HCT116 (cell line): ENCODE measurements around the gene WWOX. TPM values are rescaled to one million over a fixed set of nuclear protein-coding genes. Genes with fewer than 3 reads are reported as not detected.

Source experiments
- ATAC-seq: fragments of 200-7000 bp; cut with Tn5 transposase; 2 replicates; pipeline ENCODE4 v1.9.1; 2020; ENCODE audit warnings: mild to moderate bottlenecking, moderate library complexity
- BruUV-seq: library from RNA; stranded (reverse); fragments of 400-500 nt; replicated peaks from 2 replicates; lab custom pipeline; 2021; lab: Mats Ljungman, UMichigan
- CTCF ChIA-PET: fragments of 300-600 bp; sonication (Branson Sonifier 250); formaldehyde crosslinking; loops from one replicate; lab custom pipeline; 2021; ENCODE audit warnings: antibody characterized with exemption; lab: Charles Lee
- POLR2A ChIA-PET: fragments of 300-600, 350-600 bp; sonication (Branson Sonifier 250); formaldehyde crosslinking; loops from one replicate; lab custom pipeline; 2021; ENCODE audit warnings: antibody characterized with exemption; lab: Charles Lee
- RAD21 ChIA-PET, 2 experiments: fragments of 300-600 bp; sonication (Branson Sonifier 250); formaldehyde crosslinking; loops; one replicate each; lab custom pipeline; 2023; ENCODE audit warnings: low total read pairs in 2 of 2; ENCODE audit not compliant: uncharacterized antibody in 2 of 2, unreplicated experiment in 2 of 2, low non-redundant PET in 1 of 2; lab: Charles Lee
- DNase-seq: peaks from one replicate; pipeline ENCODE4 v3.0.0-alpha.2; 2010; ENCODE audit warnings: low read depth, low spot score
- H2AFZ ChIP-seq: fragments of 200-600 bp; shearing (Covaris generic), sonication (generic); 2 replicates; pipeline ENCODE4 v1.6.1; 2017; ENCODE audit warnings: low read depth, mixed run types, mixed read lengths, antibody characterized with exemption, low read length; ENCODE audit not compliant: poor library complexity, severe bottlenecking
- H3K27ac ChIP-seq: 2 replicates; pipeline ENCODE4 v1.5.1; 2012; ENCODE audit warnings: low read depth, low read length
- H3K27me3 ChIP-seq: fragments of 200-600 bp; sonication (generic); 2 replicates; pipeline ENCODE4 v1.6.1; 2016; ENCODE audit warnings: mixed run types, low read length, mixed read lengths; ENCODE audit not compliant: insufficient read depth
- H3K36me3 ChIP-seq, 2 experiments: fragments of 200-500 bp in 1 of 2; fragments of 200-600 bp in 1 of 2; sonication (Bioruptor generic) in 1 of 2; sonication (generic) in 1 of 2; 2 replicates each; pipeline versions ENCODE4 v1.5.1 to v1.6.1; 2014 to 2016; ENCODE audit warnings: low read length in 2 of 2, inconsistent platforms in 1 of 2, mixed read lengths in 1 of 2, mixed run types in 1 of 2; ENCODE audit not compliant: insufficient read depth in 2 of 2, control insufficient read depth in 1 of 2
- H3K4me1 ChIP-seq, 2 experiments: fragments of 200-600 bp in 1 of 2; sonication (generic) in 1 of 2; 2 replicates each; pipeline versions ENCODE4 v1.5.1 to v1.6.1; 2012 to 2017; ENCODE audit warnings: low read length in 2 of 2, inconsistent platforms in 1 of 2, mild to moderate bottlenecking in 1 of 2, mixed read lengths in 1 of 2, mixed run types in 1 of 2, moderate library complexity in 1 of 2; ENCODE audit not compliant: insufficient read depth in 2 of 2, control insufficient read depth in 1 of 2
- H3K4me2 ChIP-seq: fragments of 200-600 bp; sonication (generic); 2 replicates; pipeline ENCODE4 v1.6.1; 2017; ENCODE audit warnings: mixed run types, low read length, mixed read lengths
- H3K4me3 ChIP-seq, 2 experiments: fragments of 200-600 bp in 1 of 2; sonication (generic) in 1 of 2; replicated peaks in 1 of 2; 2 replicates each; pipeline ENCODE4 v1.5.1; 2011 to 2016; ENCODE audit warnings: low read length in 2 of 2, control low read depth in 1 of 2, low read depth in 1 of 2, mild to moderate bottlenecking in 1 of 2, mixed read lengths in 1 of 2, mixed run types in 1 of 2
- H3K79me2 ChIP-seq: fragments of 200-600 bp; sonication (generic); 2 replicates; pipeline ENCODE4 v1.6.1; 2017; ENCODE audit warnings: mild to moderate bottlenecking, mixed run types, low read length, moderate library complexity, mixed read lengths; ENCODE audit not compliant: insufficient read depth
- H3K9ac ChIP-seq: fragments of 200-600 bp; sonication (generic); 2 replicates; pipeline ENCODE4 v1.6.1; 2016; ENCODE audit warnings: low read length, mixed read lengths
- H3K9me2 ChIP-seq: fragments of 200-600 bp; sonication (generic), shearing (Covaris generic); 2 replicates; pipeline ENCODE4 v1.6.1; 2017; ENCODE audit warnings: mixed run types, mild to moderate bottlenecking, moderate library complexity; ENCODE audit not compliant: insufficient read depth
- H3K9me3 ChIP-seq, 2 experiments: fragments of 200-500 bp in 1 of 2; fragments of 200-600 bp in 1 of 2; sonication (Bioruptor generic) in 1 of 2; sonication (generic) in 1 of 2; 2 replicates each; pipeline ENCODE4 v1.6.1; 2014 to 2017; ENCODE audit warnings: low read length in 2 of 2, mixed read lengths in 2 of 2, inconsistent platforms in 1 of 2, low read depth in 1 of 2, mild to moderate bottlenecking in 1 of 2, mixed run types in 1 of 2, moderate library complexity in 1 of 2; ENCODE audit not compliant: control insufficient read depth in 1 of 2, insufficient read depth in 1 of 2
- H4K20me1 ChIP-seq: fragments of 200-600 bp; sonication (generic), shearing (Covaris generic); 2 replicates; pipeline ENCODE4 v1.6.1; 2017; ENCODE audit warnings: mixed run types, mild to moderate bottlenecking, moderate library complexity; ENCODE audit not compliant: insufficient read depth
- ATF3 ChIP-seq: IDR thresholded peaks from 2 replicates; pipeline ENCODE4 v1.6.1; 2012
- CBX3 ChIP-seq: IDR thresholded peaks from 2 replicates; pipeline ENCODE4 v1.6.1; 2012; ENCODE audit warnings: low read depth
- CEBPB ChIP-seq: IDR thresholded peaks from 2 replicates; pipeline ENCODE4 v1.6.1; 2012; ENCODE audit warnings: low read depth
- EGR1 ChIP-seq: IDR thresholded peaks from 2 replicates; pipeline ENCODE4 v1.6.1; 2012; ENCODE audit warnings: low read depth
- EZH2 ChIP-seq: fragments of 200-600 bp; sonication (generic); IDR thresholded peaks from 2 replicates; pipeline ENCODE4 v1.6.1; 2017; ENCODE audit warnings: antibody characterized with exemption, mixed run types
- RAD21 ChIP-seq: IDR thresholded peaks from 2 replicates; pipeline ENCODE4 v1.6.1; 2012; ENCODE audit warnings: low read depth, mild to moderate bottlenecking
- REST ChIP-seq: IDR thresholded peaks from 2 replicates; pipeline ENCODE4 v1.6.1; 2012; ENCODE audit warnings: low read depth
- SIN3A ChIP-seq: IDR thresholded peaks from 2 replicates; pipeline ENCODE4 v1.6.1; 2012; ENCODE audit warnings: low read depth
- SP1 ChIP-seq: IDR thresholded peaks from 2 replicates; pipeline ENCODE4 v1.6.1; 2012; ENCODE audit warnings: low read depth
- SRF ChIP-seq: IDR thresholded peaks from 2 replicates; pipeline ENCODE4 v1.6.1; 2012; ENCODE audit warnings: low read depth
- ZBTB33 ChIP-seq: IDR thresholded peaks from 2 replicates; pipeline ENCODE4 v1.6.1; 2011; ENCODE audit warnings: mild to moderate bottlenecking, low read length, moderate library complexity; ENCODE audit not compliant: insufficient replicate concordance; ENCODE audit errors: extremely low read depth
- intact Hi-C: fragments of 100-400 bp; cut with micrococcal nuclease; formaldehyde crosslinking; loops from 2 replicates; pipeline ENCODE4 v1.10.0; 2022
- total RNA-seq: library from RNA; stranded (reverse); gene quantifications from one replicate; pipeline ENCODE4 v1.2.1, GENCODE V29; 2021; ENCODE audit not compliant: unreplicated experiment

The WWOX gene
- total RNA-seq, 1 experiment from 2014 or later, result 13.7 TPM

DNA sequence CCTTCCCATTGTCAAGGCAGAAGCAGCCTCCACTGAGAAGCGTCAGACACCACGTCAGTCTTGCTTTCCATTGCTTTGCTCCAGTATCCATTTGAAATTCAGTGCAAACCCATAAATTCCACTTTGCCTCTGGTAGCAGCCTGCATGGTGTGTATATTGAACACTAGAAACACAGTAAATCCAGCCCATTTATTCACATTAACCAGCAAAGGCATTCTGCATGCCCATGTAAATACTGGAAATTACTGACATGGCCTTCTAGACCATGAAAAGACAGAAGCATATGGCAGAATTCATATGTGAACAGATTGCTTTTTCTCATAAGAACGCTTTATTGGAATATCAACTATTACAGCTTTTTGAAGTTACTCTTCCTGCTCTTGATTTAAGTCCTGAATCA, 595.0 kb downstream of the WWOX start:
- POLR2A ChIA-PET, result no interaction called here
- Histone ChIP-seq H4K20me1 (no peaks in the 10 kb centered on the region), H3K27ac (no peak overlapping the region), H3K36me3 (no peaks in the 10 kb centered on the region), H3K9ac (no peak overlapping the region), H2AFZ (no peak overlapping the region), H3K9me2 (no peaks in the 10 kb centered on the region), H3K4me1 (no peaks in the 10 kb centered on the region), H3K4me3 (no peak overlapping the region), H3K27me3 (no peaks in the 10 kb centered on the region), H3K9me3 (no peaks in the 10 kb centered on the region), H3K79me2 (no peaks in the 10 kb centered on the region), H3K4me2 (no peak overlapping the region)
- DNase-seq (no peak), ATAC-seq (no peak)
- BruUV-seq, result no TSS peak
- TF ChIP-seq CBX3 (no peak), CEBPB (no peak), SP1 (no peak), RAD21 (no peak), ZBTB33 (no peak), SIN3A (no peak), EGR1 (no peak)
- intact Hi-C loops, result no loop called here
- CTCF ChIA-PET, result no interaction called here
- RAD21 ChIA-PET, result no interaction called here

- TF ChIP-seq RAD21, result no peak
- no peak for TF ChIP-seq REST
- no peak for TF ChIP-seq EZH2
- no peak for TF ChIP-seq ATF3
- no peak for TF ChIP-seq SP1
- TF ChIP-seq SRF, result no peak
- TF ChIP-seq, all 23 proteins: peak for 0
- Histone ChIP-seq H3K4me3 (no peak overlapping the region), H3K9ac (no peak overlapping the region), H3K4me1 (no peaks in the 10 kb centered on the region), H3K9me2 (no peaks in the 10 kb centered on the region), H3K27me3 (no peaks in the 10 kb centered on the region), H2AFZ (no peak overlapping the region), H4K20me1 (no peaks in the 10 kb centered on the region), H3K36me3 (no peaks in the 10 kb centered on the region), H3K27ac (no peak overlapping the region), H3K79me2 (no peaks in the 10 kb centered on the region), H3K4me2 (no peak overlapping the region), H3K9me3 (no peaks in the 10 kb centered on the region)
- ATAC-seq, result no peak
- BruUV-seq, result no TSS peak
- no peak for DNase-seq
- intact Hi-C loops, result no loop called here
- CTCF ChIA-PET, result no interaction called here
- POLR2A ChIA-PET, result no interaction called here
- RAD21 ChIA-PET, result no interaction called here
Measured at GRCh38 chr16:78695391-78695790, 595.9 kb downstream of the WWOX start.
